ENCODE data around the gene CA5A. TPM values are rescaled to one million over a fixed set of nuclear protein-coding genes. Genes with fewer than 3 reads are reported as not detected.

CA5A gene
- total and polyA plus RNA-seq, 2 of the 13 experiments (the other 11 are each of a cell fraction or from before 2014, with no cell fraction given) = 66.8 to 106 TPM

DNA sequence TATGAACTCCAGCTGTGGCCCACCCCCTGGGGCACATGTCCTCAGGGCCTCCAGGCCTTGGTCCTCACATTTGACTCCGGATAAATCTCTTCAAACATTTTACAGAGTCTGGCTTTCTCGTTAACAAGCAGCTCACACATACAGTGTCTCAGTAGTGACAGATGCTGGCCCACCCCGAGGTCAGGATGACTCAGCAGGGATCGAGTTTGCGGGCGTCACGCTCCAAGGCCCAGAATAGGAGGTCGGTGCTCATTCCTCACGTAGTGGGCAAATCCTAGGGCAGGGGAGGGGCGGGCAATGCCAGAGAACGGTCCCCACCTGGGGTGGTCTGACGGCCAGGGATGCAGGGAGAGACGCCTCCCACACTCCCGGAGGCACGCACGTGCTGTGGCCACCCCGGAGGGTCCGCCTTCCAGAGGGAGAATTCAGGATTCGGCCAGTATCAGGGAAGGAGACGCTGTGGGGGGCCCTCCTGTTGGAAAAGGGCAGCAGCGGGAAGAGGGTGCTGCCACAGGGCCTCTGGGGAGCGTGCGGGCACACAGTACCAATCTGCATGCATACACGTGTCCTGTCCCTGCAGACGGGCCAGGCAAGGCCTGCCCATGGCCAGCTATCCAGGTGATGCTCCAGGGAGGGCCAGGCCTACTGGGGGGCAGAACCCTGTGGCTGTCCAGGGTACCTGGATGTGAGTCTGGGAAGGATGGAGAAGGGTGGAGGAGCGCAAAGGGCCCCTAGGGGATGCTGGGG lies 75.6 kb downstream of the CA5A start (continued):
- TF ChIP-seq, protein P1, sequence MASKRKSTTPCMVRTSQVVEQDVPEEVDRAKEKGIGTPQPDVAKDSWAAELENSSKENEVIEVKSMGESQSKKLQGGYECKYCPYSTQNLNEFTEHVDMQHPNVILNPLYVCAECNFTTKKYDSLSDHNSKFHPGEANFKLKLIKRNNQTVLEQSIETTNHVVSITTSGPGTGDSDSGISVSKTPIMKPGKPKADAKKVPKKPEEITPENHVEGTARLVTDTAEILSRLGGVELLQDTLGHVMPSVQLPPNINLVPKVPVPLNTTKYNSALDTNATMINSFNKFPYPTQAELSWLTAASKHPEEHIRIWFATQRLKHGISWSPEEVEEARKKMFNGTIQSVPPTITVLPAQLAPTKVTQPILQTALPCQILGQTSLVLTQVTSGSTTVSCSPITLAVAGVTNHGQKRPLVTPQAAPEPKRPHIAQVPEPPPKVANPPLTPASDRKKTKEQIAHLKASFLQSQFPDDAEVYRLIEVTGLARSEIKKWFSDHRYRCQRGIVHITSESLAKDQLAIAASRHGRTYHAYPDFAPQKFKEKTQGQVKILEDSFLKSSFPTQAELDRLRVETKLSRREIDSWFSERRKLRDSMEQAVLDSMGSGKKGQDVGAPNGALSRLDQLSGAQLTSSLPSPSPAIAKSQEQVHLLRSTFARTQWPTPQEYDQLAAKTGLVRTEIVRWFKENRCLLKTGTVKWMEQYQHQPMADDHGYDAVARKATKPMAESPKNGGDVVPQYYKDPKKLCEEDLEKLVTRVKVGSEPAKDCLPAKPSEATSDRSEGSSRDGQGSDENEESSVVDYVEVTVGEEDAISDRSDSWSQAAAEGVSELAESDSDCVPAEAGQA (IDR thresholded peaks at IDR 0.05; ENCODE audit: low read depth) = peak; percentile 28; the same call in 1 of the 2 replicates
- TF ChIP-seq, protein P1 (CRISPR knock-in tag; IDR thresholded peaks at IDR 0.05; ENCODE audit: borderline replicate concordance) = no peak
- peak; percentile 39 for TF ChIP-seq CBX1 (IDR thresholded peaks at IDR 0.05; ENCODE audit: low read depth)
- peak; percentile 38; the same call in 1 of the 2 replicates for TF ChIP-seq ARNTL (CRISPR knock-in tag; IDR thresholded peaks at IDR 0.05)
- TF ChIP-seq SMARCE1 (IDR thresholded peaks at IDR 0.05; ENCODE audit: borderline replicate concordance) = no peak
- TF ChIP-seq DRAP1 (CRISPR knock-in tag; IDR thresholded peaks at IDR 0.05) = peak; percentile 56; the same call in 1 of the 2 replicates
- peak; percentile 55; the same call in 1 of the 2 replicates for TF ChIP-seq ZSCAN9 (CRISPR knock-in tag; IDR thresholded peaks at IDR 0.05; ENCODE audit: borderline replicate concordance)
- TF ChIP-seq HNF1B (CRISPR knock-in tag; IDR thresholded peaks at IDR 0.05) = no peak
- TF ChIP-seq HOXA9 (CRISPR knock-in tag; IDR thresholded peaks at IDR 0.05; ENCODE audit: borderline replicate concordance) = no peak
- TF ChIP-seq FOSL2 (CRISPR knock-in tag; IDR thresholded peaks at IDR 0.05) = peak; percentile 94
- peak; percentile 96 for TF ChIP-seq NFE2 (CRISPR knock-in tag; IDR thresholded peaks at IDR 0.05)
- peak; percentile 60; the same call in 1 of the 2 replicates for TF ChIP-seq MAFF (IDR thresholded peaks at IDR 0.05; ENCODE audit: low read depth, low read length)
- no peak for TF ChIP-seq ZNF616 (CRISPR knock-in tag; IDR thresholded peaks at IDR 0.05; ENCODE audit: low read depth)
- no peak for TF ChIP-seq ZNF672 (CRISPR knock-in tag; IDR thresholded peaks at IDR 0.05)
- TF ChIP-seq TEAD3 (CRISPR knock-in tag; optimal IDR thresholded peaks at IDR 0.05; ENCODE audit: borderline replicate concordance) = peak; percentile 54
- peak; percentile 52; the same call in 1 of the 2 replicates for TF ChIP-seq NRL (CRISPR knock-in tag; IDR thresholded peaks at IDR 0.05; ENCODE audit: borderline replicate concordance)
- TF ChIP-seq, protein P2, sequence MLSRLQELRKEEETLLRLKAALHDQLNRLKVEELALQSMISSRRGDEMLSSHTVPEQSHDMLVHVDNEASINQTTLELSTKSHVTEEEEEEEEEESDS (CRISPR knock-in tag; IDR thresholded peaks at IDR 0.05; ENCODE audit: borderline replicate concordance) = no peak
- TF ChIP-seq ZNF430 (CRISPR knock-in tag; IDR thresholded peaks at IDR 0.05) = peak; percentile 36
- TF ChIP-seq, protein P3, sequence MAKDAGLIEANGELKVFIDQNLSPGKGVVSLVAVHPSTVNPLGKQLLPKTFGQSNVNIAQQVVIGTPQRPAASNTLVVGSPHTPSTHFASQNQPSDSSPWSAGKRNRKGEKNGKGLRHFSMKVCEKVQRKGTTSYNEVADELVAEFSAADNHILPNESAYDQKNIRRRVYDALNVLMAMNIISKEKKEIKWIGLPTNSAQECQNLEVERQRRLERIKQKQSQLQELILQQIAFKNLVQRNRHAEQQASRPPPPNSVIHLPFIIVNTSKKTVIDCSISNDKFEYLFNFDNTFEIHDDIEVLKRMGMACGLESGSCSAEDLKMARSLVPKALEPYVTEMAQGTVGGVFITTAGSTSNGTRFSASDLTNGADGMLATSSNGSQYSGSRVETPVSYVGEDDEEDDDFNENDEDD (CRISPR knock-in tag; IDR thresholded peaks at IDR 0.05; ENCODE audit: borderline replicate concordance) = peak; percentile 37
- TF ChIP-seq KDM6A (CRISPR knock-in tag; IDR thresholded peaks at IDR 0.05; ENCODE audit: low read depth) = no peak
- peak; percentile 61 for TF ChIP-seq ZFY (CRISPR knock-in tag; IDR thresholded peaks at IDR 0.05)
- TF ChIP-seq NCOA2 (CRISPR knock-in tag; IDR thresholded peaks at IDR 0.05) = no peak; the same call in 1 of the 2 replicates
